ENCODE measurements around the gene TRIP13. TPM values are rescaled to one million over a fixed set of nuclear protein-coding genes. Genes with fewer than 3 reads are reported as not detected.
"Not testable (repeated sequence)": the region's sequence is repeated elsewhere in the genome, so short reads cannot be mapped to it uniquely, and the experiment has no call there.

Gene TRIP13
- total RNA-seq, 3 donors from 2014 or later = 0.96 to 2.3 (median 1.5) TPM

DNA sequence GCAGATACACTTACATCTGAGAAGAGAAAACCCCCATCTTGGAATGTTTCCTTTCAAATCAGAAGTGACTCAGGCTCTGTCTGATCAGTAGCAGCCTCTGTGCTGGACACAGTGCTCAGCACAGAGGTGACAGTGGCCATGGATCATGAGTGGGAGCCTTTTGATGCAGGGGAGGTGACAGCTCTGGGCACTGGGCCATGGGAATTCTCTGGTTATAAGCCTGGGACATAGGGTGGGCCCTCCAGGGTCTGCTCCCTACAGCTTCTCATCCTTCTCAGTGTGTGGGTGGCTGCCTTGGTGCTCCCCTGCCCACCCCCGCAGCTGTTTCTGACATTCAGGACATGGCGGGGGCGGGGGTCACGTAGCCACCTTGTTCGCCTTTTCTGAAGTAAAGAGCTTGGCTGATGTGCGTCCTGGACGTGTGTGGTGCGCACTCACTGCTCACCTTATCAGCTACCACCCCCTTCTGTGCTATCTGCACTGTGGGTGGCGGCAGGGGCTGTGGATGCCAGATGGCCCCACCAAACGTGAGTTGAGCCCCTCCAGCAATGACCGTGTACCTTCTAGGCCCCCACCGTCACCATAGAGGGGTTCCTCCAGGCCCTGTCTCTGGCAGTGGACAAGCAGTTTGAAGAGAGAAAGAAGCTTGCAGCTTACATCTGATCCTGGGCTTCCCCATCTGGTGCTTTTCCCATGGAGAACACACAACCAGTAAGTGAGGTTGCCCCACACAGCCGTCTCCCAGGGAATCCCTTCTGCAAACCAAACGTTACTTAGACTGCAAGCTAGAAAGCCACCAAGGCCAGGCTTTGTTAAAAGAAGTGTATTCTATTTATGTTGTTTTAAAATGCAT is 24.0 kb downstream of the TRIP13 start:
- H3K27ac ChIP-seq = no peak overlapping the region
- TF ChIP-seq CTCF (IDR thresholded peaks at IDR 0.05) = no peak
- TF ChIP-seq POLR2AphosphoS5 (IDR thresholded peaks at IDR 0.05) = no peak
- TF ChIP-seq POLR2A (IDR thresholded peaks at IDR 0.05) = no peak
- no peak for DNase-seq (ENCODE audit: low spot score in 2 of 2)
- H3K4me3 ChIP-seq = no peak overlapping the region
- no peaks in the 10 kb centered on the region for H3K9me3 ChIP-seq
- no peaks in the 10 kb centered on the region for H3K4me1 ChIP-seq
- intact Hi-C loops (cut with DNase I; ENCODE audit: low total_unique reads) = no loop called here
- no peaks in the 10 kb centered on the region for H3K27me3 ChIP-seq
- H3K36me3 ChIP-seq = no peaks in the 10 kb centered on the region

GRCh38 chr5:918717-919116 is 26.0 kb downstream of the TRIP13 start:
- H3K4me3 ChIP-seq; H3K27me3 ChIP-seq; H3K4me1 ChIP-seq; DNase-seq (ENCODE audit: low spot score in 2 of 2); H3K9me3 ChIP-seq; intact Hi-C loops (cut with DNase I; ENCODE audit: low total_unique reads); H3K27ac ChIP-seq; H3K36me3 ChIP-seq: not testable (repeated sequence)

DNA sequence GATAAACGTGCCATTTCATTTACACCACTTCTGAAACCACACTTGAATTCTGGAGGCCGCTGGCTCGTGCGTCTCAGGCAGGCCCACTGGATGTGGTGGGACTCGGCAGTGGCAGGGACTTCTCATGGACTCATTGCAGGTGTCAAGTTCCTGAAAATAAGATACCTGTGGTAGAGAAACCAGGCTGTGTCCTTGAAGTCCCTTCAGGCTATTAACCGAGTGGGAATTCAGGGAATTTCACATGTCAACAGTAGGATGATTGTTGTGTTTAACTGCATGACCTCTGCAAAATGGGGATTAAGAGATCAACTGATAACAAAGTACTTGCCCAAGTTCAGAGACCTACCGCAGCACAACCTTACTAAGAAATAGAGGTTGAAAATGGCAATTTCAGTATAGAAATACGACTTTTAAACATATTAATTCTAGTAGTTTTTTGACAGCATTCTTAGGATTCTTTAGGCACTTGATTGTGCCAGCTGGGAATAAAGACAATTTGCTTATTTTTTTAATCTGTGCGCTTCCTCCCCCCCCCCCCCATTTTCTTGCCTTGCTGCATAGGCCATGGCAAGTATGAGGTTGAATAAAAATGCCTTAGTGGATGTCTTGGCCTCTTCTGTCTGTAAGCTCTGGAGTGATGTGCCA is 26.8 kb downstream of the TRIP13 start:
- Histone ChIP-seq H3K27me3 (no peaks in the 10 kb centered on the region), H3K4me1 (no peaks in the 10 kb centered on the region), H3K36me3 (no peaks in the 10 kb centered on the region), H3K27ac (no peak overlapping the region), H3K4me3 (no peak overlapping the region), H3K9me3 (no peaks in the 10 kb centered on the region)
- no peak for TF ChIP-seq POLR2A (IDR thresholded peaks at IDR 0.05)
- intact Hi-C loops (cut with DNase I; ENCODE audit: low total_unique reads) = no loop called here
- DNase-seq (ENCODE audit: low spot score in 2 of 2) = no peak

DNA sequence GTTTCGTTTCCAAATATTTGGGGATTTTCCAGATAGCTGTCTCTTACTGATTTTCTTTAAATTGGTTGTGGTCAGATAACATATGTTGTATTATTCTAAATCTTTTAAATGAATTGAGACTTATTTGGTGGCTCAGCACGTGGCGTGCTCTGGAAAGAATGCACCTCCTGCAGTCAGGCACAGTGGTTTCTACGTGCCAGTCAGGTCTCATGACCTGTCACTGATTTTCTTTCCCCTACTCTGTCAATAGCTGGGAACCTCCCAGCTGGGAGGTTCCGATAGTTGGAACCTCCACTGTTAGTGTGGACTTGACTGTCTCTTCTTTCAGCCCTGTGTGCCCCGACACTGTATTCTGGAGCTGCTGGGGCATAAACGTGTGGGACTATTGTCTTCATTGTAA is 27.6 kb downstream of the TRIP13 start:
- H3K4me3 ChIP-seq = no peak overlapping the region
- H3K36me3 ChIP-seq = no peaks in the 10 kb centered on the region
- H3K27ac ChIP-seq = no peak overlapping the region
- DNase-seq (ENCODE audit: low spot score in 2 of 2) = no peak
- no peaks in the 10 kb centered on the region for H3K27me3 ChIP-seq
- H3K4me1 ChIP-seq = no peaks in the 10 kb centered on the region
- no peaks in the 10 kb centered on the region for H3K9me3 ChIP-seq
- no peak for TF ChIP-seq POLR2AphosphoS5 (IDR thresholded peaks at IDR 0.05)
- TF ChIP-seq CTCF (IDR thresholded peaks at IDR 0.05) = no peak
- no peak for TF ChIP-seq POLR2A (IDR thresholded peaks at IDR 0.05)
- intact Hi-C loops (cut with DNase I; ENCODE audit: low total_unique reads) = loop anchor here (10.0 kb wide), 1 partner anchor 234 kb away; no protein-coding TSS in a partner anchor

- H3K27me3 ChIP-seq = peaks cover 0 to 10% of the 10 kb centered on the region in 2 donors
- intact Hi-C loops (cut with DNase I; ENCODE audit: low total_unique reads) = loop anchor here (10.0 kb wide), 1 partner anchor 233 kb away; no protein-coding TSS in a partner anchor
- no peak overlapping the region for H3K4me3 ChIP-seq
- TF ChIP-seq POLR2A (IDR thresholded peaks at IDR 0.05) (no peak), CTCF (IDR thresholded peaks at IDR 0.05) (no peak), POLR2AphosphoS5 (IDR thresholded peaks at IDR 0.05) (no peak)
- no peak overlapping the region for H3K27ac ChIP-seq
- no peak for DNase-seq (ENCODE audit: low spot score in 2 of 2)
- peaks cover 0 to 4% of the 10 kb centered on the region in 2 donors for H3K4me1 ChIP-seq
- H3K36me3 ChIP-seq = no peaks in the 10 kb centered on the region
- H3K9me3 ChIP-seq = no peaks in the 10 kb centered on the region
Observed at GRCh38 chr5:921456-922435, 29.1 kb downstream of the TRIP13 start.
